Astrocyte (in vitro differentiated cells and primary cell): ENCODE measurements around the gene GADD45B. TPM values are rescaled to one million over a fixed set of nuclear protein-coding genes. Genes with fewer than 3 reads are reported as not detected.

Experiments
- DNase-seq: peaks from one replicate; pipeline ENCODE4 v3.0.0-alpha.2; 2010; ENCODE audit warnings: low read depth
- FAIRE-seq: peaks from 2 replicates; lab custom pipeline; 2011; peaks lifted over from hg19 to GRCh38; lab: Jason Lieb, UNC
- H2AFZ ChIP-seq: 2 replicates; pipeline ENCODE4 v1.6.0; 2012; ENCODE audit warnings: low read depth, low read length, inconsistent platforms
- H3K27ac ChIP-seq: 2 replicates; pipeline ENCODE4 v1.5.1; 2011; ENCODE audit warnings: low read depth, low read length, inconsistent platforms
- H3K27me3 ChIP-seq: 2 replicates; pipeline ENCODE4 v1.6.0; 2011; ENCODE audit warnings: low read length, inconsistent platforms; ENCODE audit not compliant: insufficient read depth
- H3K36me3 ChIP-seq: 2 replicates; pipeline ENCODE4 v1.5.1; 2011; ENCODE audit warnings: low read length, inconsistent platforms; ENCODE audit not compliant: insufficient read depth
- H3K4me1 ChIP-seq: 2 replicates; pipeline ENCODE4 v1.5.1; 2011; ENCODE audit warnings: low read length, inconsistent platforms; ENCODE audit not compliant: insufficient read depth
- H3K4me2 ChIP-seq: 2 replicates; pipeline ENCODE4 v1.6.0; 2012; ENCODE audit warnings: low read length, inconsistent platforms
- H3K4me3 ChIP-seq: 2 replicates; pipeline ENCODE4 v1.5.1; 2011; ENCODE audit warnings: low read depth, mild to moderate bottlenecking, low read length, inconsistent platforms; ENCODE audit not compliant: insufficient read depth
- H3K79me2 ChIP-seq: 2 replicates; pipeline ENCODE4 v1.6.0; 2012; ENCODE audit warnings: mild to moderate bottlenecking, low read length, inconsistent platforms; ENCODE audit not compliant: insufficient read depth
- H3K9ac ChIP-seq: 2 replicates; pipeline ENCODE4 v1.6.0; 2012; ENCODE audit warnings: mild to moderate bottlenecking, low read length, inconsistent platforms
- H3K9me3 ChIP-seq: 2 replicates; pipeline ENCODE4 v1.5.1; 2012; ENCODE audit warnings: low read depth, mild to moderate bottlenecking, low read length, inconsistent platforms; ENCODE audit not compliant: insufficient read depth
- H4K20me1 ChIP-seq: 2 replicates; pipeline ENCODE4 v1.6.0; 2012; ENCODE audit warnings: low read length, inconsistent platforms; ENCODE audit not compliant: insufficient read depth
- H3K27ac Mint-ChIP-seq: one replicate; pipeline ENCODE4 v1.8.0; 2021; ENCODE audit warnings: mild to moderate bottlenecking, mixed read lengths; ENCODE audit not compliant: unreplicated experiment
- H3K27me3 Mint-ChIP-seq: one replicate; pipeline ENCODE4 v1.8.0; 2021; ENCODE audit warnings: low read depth, mixed read lengths; ENCODE audit not compliant: unreplicated experiment
- H3K36me3 Mint-ChIP-seq: one replicate; pipeline ENCODE4 v1.8.0; 2021; ENCODE audit warnings: low read depth, mixed read lengths; ENCODE audit not compliant: unreplicated experiment
- H3K4me1 Mint-ChIP-seq: one replicate; pipeline ENCODE4 v1.8.0; 2021; ENCODE audit warnings: low read depth, mixed read lengths; ENCODE audit not compliant: unreplicated experiment
- H3K4me3 Mint-ChIP-seq: one replicate; pipeline ENCODE4 v1.8.0; 2021; ENCODE audit warnings: mild to moderate bottlenecking, moderate library complexity, mixed read lengths; ENCODE audit not compliant: unreplicated experiment
- H3K9me3 Mint-ChIP-seq: one replicate; pipeline ENCODE4 v1.8.0; 2021; ENCODE audit warnings: mild to moderate bottlenecking, mixed read lengths; ENCODE audit not compliant: unreplicated experiment
- EZH2 ChIP-seq: IDR thresholded peaks from 2 replicates; pipeline ENCODE4 v1.6.1; 2012; ENCODE audit warnings: mild to moderate bottlenecking, low read length, inconsistent platforms; ENCODE audit not compliant: insufficient read depth
- total RNA-seq: library from RNA; stranded (reverse); gene quantifications from 2 replicates; pipeline ENCODE4 v1.2.1, GENCODE V29; 2021
- TF ChIP-seq, protein P1 (sequence below): IDR thresholded peaks from 2 replicates; pipeline ENCODE4 v1.5.1; 2011; ENCODE audit warnings: low read depth, mild to moderate bottlenecking, inconsistent platforms, low read length, moderate library complexity; ENCODE audit not compliant: insufficient read depth

Gene GADD45B
- total RNA-seq, 1 donor from 2014 or later = 161 TPM

- Histone ChIP-seq H3K36me3 (no peaks in the 10 kb centered on the region), H3K4me3 (no peak overlapping the region), H3K79me2 (no peaks in the 10 kb centered on the region), H4K20me1 (peaks cover under 1% of the 10 kb centered on the region), H3K4me1 (peaks cover 10% of the 10 kb centered on the region), H3K27me3 (no peaks in the 10 kb centered on the region), H3K27ac (no peak overlapping the region), H2AFZ (no peak overlapping the region), H3K9ac (no peak overlapping the region), H3K9me3 (peaks cover 24% of the 10 kb centered on the region), H3K4me2 (no peak overlapping the region)
- Mint-ChIP-seq H3K4me1 (no peaks in the 10 kb centered on the region), H3K4me3 (no peak overlapping the region), H3K9me3 (peaks cover 28% of the 10 kb centered on the region), H3K27ac (no peak overlapping the region), H3K36me3 (peaks cover 3% of the 10 kb centered on the region), H3K27me3 (no peaks in the 10 kb centered on the region)
- DNase-seq (no peak), FAIRE-seq (no peak)
- no peak for TF ChIP-seq EZH2
- TF ChIP-seq, protein P1, sequence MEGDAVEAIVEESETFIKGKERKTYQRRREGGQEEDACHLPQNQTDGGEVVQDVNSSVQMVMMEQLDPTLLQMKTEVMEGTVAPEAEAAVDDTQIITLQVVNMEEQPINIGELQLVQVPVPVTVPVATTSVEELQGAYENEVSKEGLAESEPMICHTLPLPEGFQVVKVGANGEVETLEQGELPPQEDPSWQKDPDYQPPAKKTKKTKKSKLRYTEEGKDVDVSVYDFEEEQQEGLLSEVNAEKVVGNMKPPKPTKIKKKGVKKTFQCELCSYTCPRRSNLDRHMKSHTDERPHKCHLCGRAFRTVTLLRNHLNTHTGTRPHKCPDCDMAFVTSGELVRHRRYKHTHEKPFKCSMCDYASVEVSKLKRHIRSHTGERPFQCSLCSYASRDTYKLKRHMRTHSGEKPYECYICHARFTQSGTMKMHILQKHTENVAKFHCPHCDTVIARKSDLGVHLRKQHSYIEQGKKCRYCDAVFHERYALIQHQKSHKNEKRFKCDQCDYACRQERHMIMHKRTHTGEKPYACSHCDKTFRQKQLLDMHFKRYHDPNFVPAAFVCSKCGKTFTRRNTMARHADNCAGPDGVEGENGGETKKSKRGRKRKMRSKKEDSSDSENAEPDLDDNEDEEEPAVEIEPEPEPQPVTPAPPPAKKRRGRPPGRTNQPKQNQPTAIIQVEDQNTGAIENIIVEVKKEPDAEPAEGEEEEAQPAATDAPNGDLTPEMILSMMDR = no peak
Observed at GRCh38 chr19:2484178-2484937, 8.4 kb downstream of the GADD45B start.

GRCh38 chr19:2485428-2485827, 9.5 kb downstream of the GADD45B start:
- Histone ChIP-seq H3K4me1 (peaks cover 11% of the 10 kb centered on the region), H3K27me3 (no peaks in the 10 kb centered on the region), H2AFZ (no peak overlapping the region), H3K79me2 (no peaks in the 10 kb centered on the region), H3K9me3 (peaks cover 24% of the 10 kb centered on the region), H3K4me3 (no peak overlapping the region), H3K27ac (no peak overlapping the region), H3K4me2 (no peak overlapping the region), H4K20me1 (no peaks in the 10 kb centered on the region), H3K36me3 (no peaks in the 10 kb centered on the region), H3K9ac (no peak overlapping the region)
- peaks cover 3% of the 10 kb centered on the region for H3K36me3 Mint-ChIP-seq
- no peak overlapping the region for H3K27ac Mint-ChIP-seq
- TF ChIP-seq, protein P1 = no peak
- TF ChIP-seq EZH2 = no peak
- no peaks in the 10 kb centered on the region for H3K4me1 Mint-ChIP-seq
- no peak overlapping the region for H3K4me3 Mint-ChIP-seq
- H3K9me3 Mint-ChIP-seq = peaks cover 30% of the 10 kb centered on the region
- no peaks in the 10 kb centered on the region for H3K27me3 Mint-ChIP-seq
- FAIRE-seq = no peak
- DNase-seq = no peak

DNA sequence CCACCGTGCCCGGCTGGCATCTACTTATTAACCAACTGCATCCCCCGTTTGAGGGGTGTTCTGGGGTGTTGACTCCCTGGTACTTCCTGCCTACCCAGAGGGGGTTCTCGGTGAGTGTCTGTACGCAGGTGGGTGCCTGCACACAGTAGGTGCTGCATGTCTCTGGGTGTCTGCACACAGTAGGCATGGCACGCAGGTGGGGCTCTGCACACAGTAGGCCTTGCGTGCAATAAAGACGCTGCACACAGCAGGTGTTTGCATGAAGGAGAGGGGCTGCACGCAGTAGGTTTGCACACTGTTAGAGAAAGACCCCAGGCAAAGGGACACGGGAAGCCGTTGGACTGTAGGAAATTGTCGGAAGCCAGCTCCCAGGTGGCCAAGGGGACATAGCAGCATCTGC, 11.2 kb downstream of the GADD45B start:
- Histone ChIP-seq H3K9ac (no peak overlapping the region), H3K36me3 (no peaks in the 10 kb centered on the region), H4K20me1 (no peaks in the 10 kb centered on the region), H3K9me3 (peaks cover 20% of the 10 kb centered on the region), H2AFZ (no peak overlapping the region), H3K4me1 (peaks cover 22% of the 10 kb centered on the region), H3K27ac (no peak overlapping the region), H3K4me3 (no peak overlapping the region), H3K27me3 (no peaks in the 10 kb centered on the region), H3K79me2 (no peaks in the 10 kb centered on the region), H3K4me2 (no peak overlapping the region)
- DNase-seq (no peak), FAIRE-seq (no peak)
- peaks cover 3% of the 10 kb centered on the region for H3K36me3 Mint-ChIP-seq
- no peak overlapping the region for H3K4me3 Mint-ChIP-seq
- TF ChIP-seq, protein P1 = no peak
- no peak for TF ChIP-seq EZH2
- no peak overlapping the region for H3K27ac Mint-ChIP-seq
- peaks cover 3% of the 10 kb centered on the region for H3K4me1 Mint-ChIP-seq
- H3K9me3 Mint-ChIP-seq = peaks cover 20% of the 10 kb centered on the region
- H3K27me3 Mint-ChIP-seq = no peaks in the 10 kb centered on the region
